ENCODE data around the gene RRAS2.
"Not testable (repeated sequence)": the region's sequence is repeated elsewhere in the genome, so short reads cannot be mapped to it uniquely, and the experiment has no call there.

DNA sequence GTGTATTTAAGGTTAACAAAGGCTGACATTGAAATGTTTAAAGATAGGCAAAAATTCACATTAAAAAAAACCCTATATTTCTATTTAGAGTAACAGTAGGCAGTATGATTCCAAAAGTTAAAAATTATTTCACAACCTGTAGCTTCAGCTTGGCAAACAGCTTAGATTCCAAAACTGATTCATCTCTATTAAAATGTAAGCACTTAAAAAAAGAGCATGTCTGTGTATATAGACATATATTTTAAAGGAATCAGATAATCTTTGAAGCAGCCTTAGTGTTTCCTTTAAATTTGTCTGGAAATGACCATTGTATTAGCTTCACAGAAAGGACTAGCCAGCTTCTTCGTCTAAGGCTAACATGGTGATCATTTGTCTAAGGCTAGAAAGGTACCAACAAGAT lies 80.1 kb downstream of the RRAS2 start:
- TF ChIP-seq, protein P1, sequence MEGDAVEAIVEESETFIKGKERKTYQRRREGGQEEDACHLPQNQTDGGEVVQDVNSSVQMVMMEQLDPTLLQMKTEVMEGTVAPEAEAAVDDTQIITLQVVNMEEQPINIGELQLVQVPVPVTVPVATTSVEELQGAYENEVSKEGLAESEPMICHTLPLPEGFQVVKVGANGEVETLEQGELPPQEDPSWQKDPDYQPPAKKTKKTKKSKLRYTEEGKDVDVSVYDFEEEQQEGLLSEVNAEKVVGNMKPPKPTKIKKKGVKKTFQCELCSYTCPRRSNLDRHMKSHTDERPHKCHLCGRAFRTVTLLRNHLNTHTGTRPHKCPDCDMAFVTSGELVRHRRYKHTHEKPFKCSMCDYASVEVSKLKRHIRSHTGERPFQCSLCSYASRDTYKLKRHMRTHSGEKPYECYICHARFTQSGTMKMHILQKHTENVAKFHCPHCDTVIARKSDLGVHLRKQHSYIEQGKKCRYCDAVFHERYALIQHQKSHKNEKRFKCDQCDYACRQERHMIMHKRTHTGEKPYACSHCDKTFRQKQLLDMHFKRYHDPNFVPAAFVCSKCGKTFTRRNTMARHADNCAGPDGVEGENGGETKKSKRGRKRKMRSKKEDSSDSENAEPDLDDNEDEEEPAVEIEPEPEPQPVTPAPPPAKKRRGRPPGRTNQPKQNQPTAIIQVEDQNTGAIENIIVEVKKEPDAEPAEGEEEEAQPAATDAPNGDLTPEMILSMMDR (IDR thresholded peaks at IDR 0.05), result not testable (repeated sequence)
- TF ChIP-seq POLR2A (IDR thresholded peaks at IDR 0.05), result not testable (repeated sequence)
